Measurements from ENCODE around the gene MXD3.

- TF ChIP-seq POLR2A (IDR thresholded peaks at IDR 0.05) = no peak
- TF ChIP-seq CTCF (IDR thresholded peaks at IDR 0.05 in 4 of 5, conservative IDR thresholded peaks at IDR 0.05 in 1 of 5) = no peak
Observed at GRCh38 chr5:177346820-177347219, 35.1 kb upstream of the MXD3 start.

Measured in gastrocnemius medialis (tissue), 4 donors.